ENCODE data around the gene SLC2A4RG.

The SLC2A4RG gene

GRCh38 chr20:63739130-63740069 lies at the start of gene SLC2A4RG:
TSS of gene SLC2A4RG (plus strand) at chr20:63739776. CDS start at chr20:63739913, 137 bp downstream.
- DNase-seq (ENCODE audit: low read depth), result no peak

GRCh38 chr20:63690003-63690897 lies 49.3 kb upstream of the SLC2A4RG start:
- no peak for DNase-seq (ENCODE audit: low read depth)

GRCh38 chr20:63690898-63691710 lies 48.5 kb upstream of the SLC2A4RG start:
- no peak for DNase-seq (ENCODE audit: low read depth)

GRCh38 chr20:63691711-63692435 lies 47.7 kb upstream of the SLC2A4RG start:
- DNase-seq (ENCODE audit: low read depth), result no peak

- no peak for DNase-seq (ENCODE audit: low read depth)
Observed at GRCh38 chr20:63692436-63693082, 47.0 kb upstream of the SLC2A4RG start.

GRCh38 chr20:63693083-63693732 lies 46.4 kb upstream of the SLC2A4RG start:
- no peak for DNase-seq (ENCODE audit: low read depth)

- no peak for DNase-seq (ENCODE audit: low read depth)
Observed at GRCh38 chr20:63693733-63694583, 45.6 kb upstream of the SLC2A4RG start.

GRCh38 chr20:63694584-63695423 lies 44.8 kb upstream of the SLC2A4RG start:
- no peak for DNase-seq (ENCODE audit: low read depth)

- DNase-seq (ENCODE audit: low read depth), result no peak
Observed at GRCh38 chr20:63695424-63696305, 43.9 kb upstream of the SLC2A4RG start.

GRCh38 chr20:63696306-63696627 lies 43.3 kb upstream of the SLC2A4RG start:
- DNase-seq (ENCODE audit: low read depth), result no peak

GRCh38 chr20:63696628-63697356 lies 42.8 kb upstream of the SLC2A4RG start, which contains the start of gene TNFRSF6B:
TSS of gene TNFRSF6B (plus strand) at chr20:63696652. CDS start at chr20:63696768, 116 bp downstream.
- DNase-seq (ENCODE audit: low read depth), result no peak

- DNase-seq (ENCODE audit: low read depth), result no peak
Observed at GRCh38 chr20:63697357-63697867, 42.2 kb upstream of the SLC2A4RG start.

GRCh38 chr20:63697868-63698545 lies 41.6 kb upstream of the SLC2A4RG start:
- DNase-seq (ENCODE audit: low read depth), result no peak

GRCh38 chr20:63698739-63699465 lies 40.7 kb upstream of the SLC2A4RG start:
- DNase-seq (ENCODE audit: low read depth), result no peak

All from activated gamma-delta T cell treated with anti-CD3 and anti-CD28 coated beads, Interleukin-2, amount 50 U/mL, for 16 hours (primary cell).